ENCODE measurements around the gene ISYNA1. TPM values are rescaled to one million over a fixed set of nuclear protein-coding genes. Genes with fewer than 3 reads are reported as not detected.

Gene ISYNA1
- total and polyA plus RNA-seq, 2 donors (not counting 3 experiments of a cell fraction or from before 2014, with no cell fraction given), result 69.0 to 70.2 TPM

DNA sequence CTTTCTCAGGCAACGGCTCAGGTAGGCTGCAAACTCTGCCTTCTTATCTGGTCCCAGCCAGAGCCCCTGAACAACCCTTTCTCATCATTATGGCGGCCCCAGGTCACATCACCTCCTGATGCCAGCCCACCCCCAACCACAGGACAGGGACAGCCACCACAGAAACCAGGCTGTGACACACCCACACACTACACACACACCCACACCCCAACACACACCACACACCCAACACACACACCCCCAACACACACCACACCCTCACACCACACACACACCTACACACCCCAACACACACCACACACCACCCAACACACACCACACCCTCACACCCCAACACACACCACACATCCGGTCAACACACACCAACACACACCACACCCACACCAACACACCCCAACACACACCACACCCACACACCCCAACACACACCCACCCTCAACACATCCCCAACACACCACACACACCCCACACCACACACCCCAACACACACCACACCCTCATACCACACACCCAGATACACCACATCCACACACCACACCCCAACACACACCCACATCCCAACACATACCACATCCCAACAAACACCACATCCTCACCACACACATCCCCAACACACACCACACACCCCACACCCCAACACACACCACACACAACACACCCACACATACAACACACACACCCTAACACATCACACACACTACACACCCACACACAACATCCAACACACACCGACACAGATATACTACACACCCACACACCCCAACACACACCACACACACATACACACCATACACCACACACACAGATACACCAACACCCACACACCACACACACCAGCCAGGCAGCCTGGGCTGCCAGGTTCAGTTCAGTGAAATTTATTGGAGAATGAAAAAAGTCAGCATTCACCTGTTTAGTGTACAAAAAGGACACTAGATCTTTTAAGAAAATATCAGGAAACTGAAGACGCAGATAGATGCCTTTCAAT, 4.2 kb upstream of the ISYNA1 start:
- H3K4me3 ChIP-seq (replicated peaks in 1 of 3; ENCODE audit: insufficient read depth in 1 of 3, low read depth in 1 of 3, low read length in 3 of 3), result no peak overlapping the region
- intact Hi-C loops (cut with micrococcal nuclease), result no loop called here
- no peaks in the 10 kb centered on the region for H3K4me1 ChIP-seq (ENCODE audit: control insufficient read depth, extremely low read depth, insufficient read depth, low read length)
- POLR2A ChIA-PET, result no interaction called here
- H3K79me2 ChIP-seq (ENCODE audit: control insufficient read depth, insufficient read depth, low read length), result no peaks in the 10 kb centered on the region
- CTCF ChIA-PET, result interaction anchor here (0.7 kb wide), 1 partner anchor 9 kb away, joined by 3 read pairs; no protein-coding TSS in a partner anchor
- DNase-seq (ENCODE audit: low read depth, low spot score) (no peak), FAIRE-seq (no peak)
- no peaks in the 10 kb centered on the region for H3K27me3 ChIP-seq (ENCODE audit: control insufficient read depth in 2 of 2, insufficient read depth in 2 of 2, low read length in 2 of 2)
- no peaks in the 10 kb centered on the region for H4K20me1 ChIP-seq (replicated peaks; ENCODE audit: control insufficient read depth, extremely low read depth, insufficient read depth, low read length)
- no peaks in the 10 kb centered on the region for H3K9me1 ChIP-seq (replicated peaks; ENCODE audit: control insufficient read depth, extremely low read depth, insufficient read depth, low read length)
- no peak overlapping the region for H2AFZ ChIP-seq (ENCODE audit: low read depth, low read length)
- TF ChIP-seq, protein P1, sequence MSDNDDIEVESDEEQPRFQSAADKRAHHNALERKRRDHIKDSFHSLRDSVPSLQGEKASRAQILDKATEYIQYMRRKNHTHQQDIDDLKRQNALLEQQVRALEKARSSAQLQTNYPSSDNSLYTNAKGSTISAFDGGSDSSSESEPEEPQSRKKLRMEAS (IDR thresholded peaks at IDR 0.05; ENCODE audit: insufficient read depth, insufficient read length), result no peak
- TF ChIP-seq POLR2AphosphoS5 (IDR thresholded peaks at IDR 0.05; ENCODE audit: insufficient read depth, low read depth, low read length), result no peak
- TF ChIP-seq FOS (IDR thresholded peaks at IDR 0.05; ENCODE audit: borderline replicate concordance, insufficient read depth, low read length), result no peak
- TF ChIP-seq POLR2A (IDR thresholded peaks at IDR 0.05; ENCODE audit: low read depth, low read length), result no peak
- no peak for TF ChIP-seq GATA2 (IDR thresholded peaks at IDR 0.05; ENCODE audit: insufficient read depth, insufficient read length, low read depth, low read length)
- no peak for TF ChIP-seq JUN (IDR thresholded peaks at IDR 0.05; ENCODE audit: borderline replicate concordance, insufficient read depth, insufficient read length, low read depth)
- TF ChIP-seq EZH2 (IDR thresholded peaks at IDR 0.05; ENCODE audit: borderline replicate concordance, low read depth, low read length, severe bottlenecking), result no peak
- TF ChIP-seq MYC (IDR thresholded peaks at IDR 0.05; ENCODE audit: low read depth, low read length), result no peak
- TF ChIP-seq, protein P2, sequence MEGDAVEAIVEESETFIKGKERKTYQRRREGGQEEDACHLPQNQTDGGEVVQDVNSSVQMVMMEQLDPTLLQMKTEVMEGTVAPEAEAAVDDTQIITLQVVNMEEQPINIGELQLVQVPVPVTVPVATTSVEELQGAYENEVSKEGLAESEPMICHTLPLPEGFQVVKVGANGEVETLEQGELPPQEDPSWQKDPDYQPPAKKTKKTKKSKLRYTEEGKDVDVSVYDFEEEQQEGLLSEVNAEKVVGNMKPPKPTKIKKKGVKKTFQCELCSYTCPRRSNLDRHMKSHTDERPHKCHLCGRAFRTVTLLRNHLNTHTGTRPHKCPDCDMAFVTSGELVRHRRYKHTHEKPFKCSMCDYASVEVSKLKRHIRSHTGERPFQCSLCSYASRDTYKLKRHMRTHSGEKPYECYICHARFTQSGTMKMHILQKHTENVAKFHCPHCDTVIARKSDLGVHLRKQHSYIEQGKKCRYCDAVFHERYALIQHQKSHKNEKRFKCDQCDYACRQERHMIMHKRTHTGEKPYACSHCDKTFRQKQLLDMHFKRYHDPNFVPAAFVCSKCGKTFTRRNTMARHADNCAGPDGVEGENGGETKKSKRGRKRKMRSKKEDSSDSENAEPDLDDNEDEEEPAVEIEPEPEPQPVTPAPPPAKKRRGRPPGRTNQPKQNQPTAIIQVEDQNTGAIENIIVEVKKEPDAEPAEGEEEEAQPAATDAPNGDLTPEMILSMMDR (IDR thresholded peaks at IDR 0.05; ENCODE audit: extremely low read depth in 1 of 2, insufficient read depth in 1 of 2, low read depth in 1 of 2, low read length in 2 of 2), result no peak
- H3K9ac ChIP-seq (replicated peaks; ENCODE audit: extremely low read depth, insufficient read depth, low read length), result no peak overlapping the region
- dilution Hi-C loops (cut with MboI; ENCODE audit: extremely low pct_ligation_motif_present, low sequenced_read_pairs), result no loop called here
- H3K27ac ChIP-seq (ENCODE audit: insufficient read depth, low read depth, low read length), result no peak overlapping the region
- H3K4me2 ChIP-seq (ENCODE audit: insufficient read depth, low read length), result no peak overlapping the region
- no peaks in the 10 kb centered on the region for H3K9me3 ChIP-seq (replicated peaks; ENCODE audit: control insufficient read depth, insufficient read depth, low read length)
- H3K36me3 ChIP-seq (ENCODE audit: control insufficient read depth in 2 of 2, extremely low read depth in 1 of 2, insufficient read depth in 2 of 2, low read length in 2 of 2), result peaks cover 0 to 27% of the 10 kb centered on the region in 2 experiments
- BruUV-seq (replicated peaks), result no TSS peak
